ENCODE measurements around the gene SETD2.

Gene SETD2

Small RNA genes within 50 kb of the gene (small RNA-seq; reads per million reads assigned to genes)
- 0 reads per million in 2 experiments for gene MRPL57P3
